H1 (cell line): ENCODE results near the gene MPDZ. TPM values are rescaled to one million over a fixed set of nuclear protein-coding genes. Genes with fewer than 3 reads are reported as not detected.

Source experiments
- ASH2L ChIP-seq: fragments of 200-600, 300-600 bp; sonication (generic); IDR thresholded peaks from one replicate; pipeline ENCODE4 v1.7.1; 2017; ENCODE audit warnings: low read length
- CBX8 ChIP-seq: fragments of 300-800, 300-1000 bp; sonication (generic); IDR thresholded peaks from 2 replicates; pipeline ENCODE4 v1.7.1; 2016; ENCODE audit warnings: low read depth, low read length, borderline replicate concordance
- CHD2 ChIP-seq: IDR thresholded peaks from 2 replicates; pipeline ENCODE4 v1.6.1; 2012; ENCODE audit warnings: low read length, improper control_type of control experiment
- FOSL1 ChIP-seq: IDR thresholded peaks from 2 replicates; pipeline ENCODE4 v1.6.1; 2011; ENCODE audit warnings: mild to moderate bottlenecking, low read depth, low read length, moderate library complexity; ENCODE audit not compliant: insufficient read depth
- GABPA ChIP-seq: IDR thresholded peaks from 2 replicates; pipeline ENCODE4 v1.6.1; 2011; ENCODE audit warnings: mild to moderate bottlenecking, low read length, moderate library complexity, borderline replicate concordance; ENCODE audit not compliant: insufficient read depth
- HDAC6 ChIP-seq: IDR thresholded peaks from one replicate; pipeline ENCODE4 v1.7.1; 2012; ENCODE audit warnings: low read depth, mild to moderate bottlenecking, inconsistent platforms, low read length, moderate library complexity
- SIN3A ChIP-seq, 2 experiments: IDR thresholded peaks in 1 of 2; conservative IDR thresholded peaks in 1 of 2; 2 replicates each; pipeline ENCODE4 v1.6.1; 2011 to 2012; ENCODE audit warnings: low read length in 2 of 2, improper control_type of control experiment in 1 of 2, low read depth in 1 of 2, mild to moderate bottlenecking in 1 of 2
- YY1 ChIP-seq: IDR thresholded peaks from 2 replicates; pipeline ENCODE4 v1.6.1; 2011; ENCODE audit warnings: low read depth, mild to moderate bottlenecking, low read length
- polyA plus RNA-seq, 7 experiments: library from polyadenylated mRNA; depleted of rRNA in 3 of 7; stranded (reverse) in 5 of 7; unstranded in 2 of 7; fragments of >200 nt in 5 of 7; fragments of 200-250 nt in 2 of 7; gene quantifications; 1 replicate in 5 of 7; 2 replicates in 1 of 7; 4 replicates in 1 of 7; pipeline versions ENCODE4 v1.2.1 to v1.2.3, GENCODE V29; 2011 to 2013; ENCODE audit warnings: missing spikeins in 2 of 7, mixed read lengths in 2 of 7
- total RNA-seq: library from RNA; stranded (reverse); fragmentation: NEBNext Ultra II Directional; extraction: Animal tissue kit (Norgen Biotek cat#: 25700); gene quantifications from 2 replicates; pipeline ENCODE4 v1.2.1, GENCODE V29; 2021
- TF ChIP-seq, protein P1 (sequence below): fragments of 300-600 bp; sonication (generic); IDR thresholded peaks from 2 replicates; pipeline ENCODE4 v1.7.1; 2012; ENCODE audit warnings: low read length, moderate library complexity, mild to moderate bottlenecking, inconsistent platforms; ENCODE audit not compliant: insufficient replicate concordance
- TF ChIP-seq, protein P2 (sequence below): IDR thresholded peaks from 2 replicates; pipeline ENCODE4 v1.6.1; 2012; ENCODE audit warnings: low read length, inconsistent platforms

The MPDZ gene
- total and polyA plus RNA-seq, 2 of the 8 experiments (the other 6 are each of a cell fraction or from before 2014, with no cell fraction given), result 14.6 to 39.4 TPM

DNA sequence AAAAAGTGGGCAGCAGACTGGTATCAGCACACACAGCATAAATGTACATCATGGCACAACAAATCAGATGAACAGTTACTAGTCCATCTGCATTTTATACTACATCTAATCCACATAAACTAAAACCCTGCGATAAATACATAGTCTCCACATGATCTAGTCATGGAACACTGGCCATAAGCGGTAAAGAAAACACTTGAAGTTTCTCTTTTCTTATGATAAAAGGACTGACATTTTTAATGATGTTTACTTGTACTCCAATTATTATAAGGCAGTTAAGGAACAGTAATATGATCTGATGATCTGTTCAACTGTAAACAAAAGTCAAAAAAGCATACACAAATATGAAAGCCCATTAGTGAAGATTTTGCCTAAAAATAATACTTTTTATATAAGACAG, 112.5 kb downstream of the MPDZ start (continued):
- TF ChIP-seq, protein P1, sequence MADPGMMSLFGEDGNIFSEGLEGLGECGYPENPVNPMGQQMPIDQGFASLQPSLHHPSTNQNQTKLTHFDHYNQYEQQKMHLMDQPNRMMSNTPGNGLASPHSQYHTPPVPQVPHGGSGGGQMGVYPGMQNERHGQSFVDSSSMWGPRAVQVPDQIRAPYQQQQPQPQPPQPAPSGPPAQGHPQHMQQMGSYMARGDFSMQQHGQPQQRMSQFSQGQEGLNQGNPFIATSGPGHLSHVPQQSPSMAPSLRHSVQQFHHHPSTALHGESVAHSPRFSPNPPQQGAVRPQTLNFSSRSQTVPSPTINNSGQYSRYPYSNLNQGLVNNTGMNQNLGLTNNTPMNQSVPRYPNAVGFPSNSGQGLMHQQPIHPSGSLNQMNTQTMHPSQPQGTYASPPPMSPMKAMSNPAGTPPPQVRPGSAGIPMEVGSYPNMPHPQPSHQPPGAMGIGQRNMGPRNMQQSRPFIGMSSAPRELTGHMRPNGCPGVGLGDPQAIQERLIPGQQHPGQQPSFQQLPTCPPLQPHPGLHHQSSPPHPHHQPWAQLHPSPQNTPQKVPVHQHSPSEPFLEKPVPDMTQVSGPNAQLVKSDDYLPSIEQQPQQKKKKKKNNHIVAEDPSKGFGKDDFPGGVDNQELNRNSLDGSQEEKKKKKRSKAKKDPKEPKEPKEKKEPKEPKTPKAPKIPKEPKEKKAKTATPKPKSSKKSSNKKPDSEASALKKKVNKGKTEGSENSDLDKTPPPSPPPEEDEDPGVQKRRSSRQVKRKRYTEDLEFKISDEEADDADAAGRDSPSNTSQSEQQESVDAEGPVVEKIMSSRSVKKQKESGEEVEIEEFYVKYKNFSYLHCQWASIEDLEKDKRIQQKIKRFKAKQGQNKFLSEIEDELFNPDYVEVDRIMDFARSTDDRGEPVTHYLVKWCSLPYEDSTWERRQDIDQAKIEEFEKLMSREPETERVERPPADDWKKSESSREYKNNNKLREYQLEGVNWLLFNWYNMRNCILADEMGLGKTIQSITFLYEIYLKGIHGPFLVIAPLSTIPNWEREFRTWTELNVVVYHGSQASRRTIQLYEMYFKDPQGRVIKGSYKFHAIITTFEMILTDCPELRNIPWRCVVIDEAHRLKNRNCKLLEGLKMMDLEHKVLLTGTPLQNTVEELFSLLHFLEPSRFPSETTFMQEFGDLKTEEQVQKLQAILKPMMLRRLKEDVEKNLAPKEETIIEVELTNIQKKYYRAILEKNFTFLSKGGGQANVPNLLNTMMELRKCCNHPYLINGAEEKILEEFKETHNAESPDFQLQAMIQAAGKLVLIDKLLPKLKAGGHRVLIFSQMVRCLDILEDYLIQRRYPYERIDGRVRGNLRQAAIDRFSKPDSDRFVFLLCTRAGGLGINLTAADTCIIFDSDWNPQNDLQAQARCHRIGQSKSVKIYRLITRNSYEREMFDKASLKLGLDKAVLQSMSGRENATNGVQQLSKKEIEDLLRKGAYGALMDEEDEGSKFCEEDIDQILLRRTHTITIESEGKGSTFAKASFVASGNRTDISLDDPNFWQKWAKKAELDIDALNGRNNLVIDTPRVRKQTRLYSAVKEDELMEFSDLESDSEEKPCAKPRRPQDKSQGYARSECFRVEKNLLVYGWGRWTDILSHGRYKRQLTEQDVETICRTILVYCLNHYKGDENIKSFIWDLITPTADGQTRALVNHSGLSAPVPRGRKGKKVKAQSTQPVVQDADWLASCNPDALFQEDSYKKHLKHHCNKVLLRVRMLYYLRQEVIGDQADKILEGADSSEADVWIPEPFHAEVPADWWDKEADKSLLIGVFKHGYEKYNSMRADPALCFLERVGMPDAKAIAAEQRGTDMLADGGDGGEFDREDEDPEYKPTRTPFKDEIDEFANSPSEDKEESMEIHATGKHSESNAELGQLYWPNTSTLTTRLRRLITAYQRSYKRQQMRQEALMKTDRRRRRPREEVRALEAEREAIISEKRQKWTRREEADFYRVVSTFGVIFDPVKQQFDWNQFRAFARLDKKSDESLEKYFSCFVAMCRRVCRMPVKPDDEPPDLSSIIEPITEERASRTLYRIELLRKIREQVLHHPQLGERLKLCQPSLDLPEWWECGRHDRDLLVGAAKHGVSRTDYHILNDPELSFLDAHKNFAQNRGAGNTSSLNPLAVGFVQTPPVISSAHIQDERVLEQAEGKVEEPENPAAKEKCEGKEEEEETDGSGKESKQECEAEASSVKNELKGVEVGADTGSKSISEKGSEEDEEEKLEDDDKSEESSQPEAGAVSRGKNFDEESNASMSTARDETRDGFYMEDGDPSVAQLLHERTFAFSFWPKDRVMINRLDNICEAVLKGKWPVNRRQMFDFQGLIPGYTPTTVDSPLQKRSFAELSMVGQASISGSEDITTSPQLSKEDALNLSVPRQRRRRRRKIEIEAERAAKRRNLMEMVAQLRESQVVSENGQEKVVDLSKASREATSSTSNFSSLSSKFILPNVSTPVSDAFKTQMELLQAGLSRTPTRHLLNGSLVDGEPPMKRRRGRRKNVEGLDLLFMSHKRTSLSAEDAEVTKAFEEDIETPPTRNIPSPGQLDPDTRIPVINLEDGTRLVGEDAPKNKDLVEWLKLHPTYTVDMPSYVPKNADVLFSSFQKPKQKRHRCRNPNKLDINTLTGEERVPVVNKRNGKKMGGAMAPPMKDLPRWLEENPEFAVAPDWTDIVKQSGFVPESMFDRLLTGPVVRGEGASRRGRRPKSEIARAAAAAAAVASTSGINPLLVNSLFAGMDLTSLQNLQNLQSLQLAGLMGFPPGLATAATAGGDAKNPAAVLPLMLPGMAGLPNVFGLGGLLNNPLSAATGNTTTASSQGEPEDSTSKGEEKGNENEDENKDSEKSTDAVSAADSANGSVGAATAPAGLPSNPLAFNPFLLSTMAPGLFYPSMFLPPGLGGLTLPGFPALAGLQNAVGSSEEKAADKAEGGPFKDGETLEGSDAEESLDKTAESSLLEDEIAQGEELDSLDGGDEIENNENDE, result no peak
- TF ChIP-seq HDAC6, result no peak
- no peak for TF ChIP-seq GABPA
- no peak for TF ChIP-seq SIN3A (conservative IDR thresholded peaks at IDR 0.05 in 1 of 2, IDR thresholded peaks at IDR 0.05 in 1 of 2; ENCODE audit: low read depth in 1 of 2, low read length in 2 of 2)
- no peak for TF ChIP-seq CHD2
- no peak for TF ChIP-seq ASH2L
- no peak for TF ChIP-seq FOSL1
- no peak for TF ChIP-seq CBX8
- TF ChIP-seq, protein P2, sequence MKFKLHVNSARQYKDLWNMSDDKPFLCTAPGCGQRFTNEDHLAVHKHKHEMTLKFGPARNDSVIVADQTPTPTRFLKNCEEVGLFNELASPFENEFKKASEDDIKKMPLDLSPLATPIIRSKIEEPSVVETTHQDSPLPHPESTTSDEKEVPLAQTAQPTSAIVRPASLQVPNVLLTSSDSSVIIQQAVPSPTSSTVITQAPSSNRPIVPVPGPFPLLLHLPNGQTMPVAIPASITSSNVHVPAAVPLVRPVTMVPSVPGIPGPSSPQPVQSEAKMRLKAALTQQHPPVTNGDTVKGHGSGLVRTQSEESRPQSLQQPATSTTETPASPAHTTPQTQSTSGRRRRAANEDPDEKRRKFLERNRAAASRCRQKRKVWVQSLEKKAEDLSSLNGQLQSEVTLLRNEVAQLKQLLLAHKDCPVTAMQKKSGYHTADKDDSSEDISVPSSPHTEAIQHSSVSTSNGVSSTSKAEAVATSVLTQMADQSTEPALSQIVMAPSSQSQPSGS, result no peak
- no peak for TF ChIP-seq YY1
